Measurements from ENCODE around the gene ERAP2.

The ERAP2 gene

DNA sequence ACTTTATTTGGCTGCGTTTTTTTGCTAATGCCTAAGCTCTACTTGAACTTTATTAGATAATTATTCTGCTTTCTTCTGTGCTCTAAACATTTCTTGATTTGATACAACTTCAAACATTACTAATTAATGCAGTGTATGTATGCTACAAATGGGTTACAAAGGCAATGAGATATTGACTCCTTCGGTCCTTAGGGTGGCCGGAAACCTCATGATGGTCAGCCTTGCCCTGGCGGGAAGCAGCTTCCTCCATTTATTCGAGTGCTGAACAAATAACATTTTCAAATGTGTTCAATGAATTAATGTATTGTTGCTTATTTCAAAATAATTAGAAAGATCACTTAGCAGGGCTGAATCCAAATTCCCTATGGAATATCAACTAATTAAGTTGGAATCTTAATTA, 55.7 kb downstream of the ERAP2 start:
- no peak for DNase-seq

DNA sequence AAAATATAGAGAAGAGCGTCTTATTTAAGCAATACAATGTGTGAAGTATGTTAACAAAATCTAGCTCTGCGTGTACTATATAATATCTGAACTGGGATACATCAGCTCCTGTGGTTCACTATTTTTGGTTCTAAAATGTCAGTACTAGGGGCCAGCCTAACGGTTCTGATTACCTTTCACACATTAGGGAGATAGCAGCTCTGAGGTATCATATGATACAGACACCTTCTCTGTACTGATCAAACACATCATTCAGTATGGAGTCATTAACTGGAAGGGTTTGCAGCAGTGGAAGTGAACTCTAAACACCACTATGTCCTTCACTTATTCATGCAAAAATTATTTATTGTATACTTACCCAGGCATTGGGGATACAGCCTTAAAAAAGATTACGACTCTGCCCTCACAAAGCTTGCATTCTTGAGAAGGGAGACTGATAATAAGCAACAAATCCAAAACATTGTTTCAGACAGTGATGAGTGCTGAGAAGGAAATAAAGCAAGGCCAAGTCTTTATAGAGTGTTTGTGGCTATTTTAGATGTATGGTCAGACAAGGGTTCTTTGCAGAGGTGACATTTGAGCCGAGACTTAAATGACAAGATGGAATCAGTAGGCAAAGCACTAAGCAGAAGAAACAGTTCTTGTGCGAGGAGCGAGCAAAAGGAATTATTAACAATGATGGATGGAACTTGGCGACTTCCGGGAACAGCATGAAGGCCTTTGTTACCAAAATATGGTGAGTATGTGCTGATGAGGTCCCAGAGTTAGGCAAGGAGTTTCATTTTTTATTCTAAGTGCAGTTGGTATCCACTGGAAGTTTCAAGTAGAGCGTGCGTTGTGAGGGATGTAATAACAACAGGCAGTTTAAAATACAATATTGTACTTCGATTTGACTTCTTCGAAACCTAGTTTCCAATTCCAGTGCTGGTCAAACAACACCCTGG, 57.7 kb downstream of the ERAP2 start:
- DNase-seq = peak in 1 of 58 donors; percentile 27

DNA sequence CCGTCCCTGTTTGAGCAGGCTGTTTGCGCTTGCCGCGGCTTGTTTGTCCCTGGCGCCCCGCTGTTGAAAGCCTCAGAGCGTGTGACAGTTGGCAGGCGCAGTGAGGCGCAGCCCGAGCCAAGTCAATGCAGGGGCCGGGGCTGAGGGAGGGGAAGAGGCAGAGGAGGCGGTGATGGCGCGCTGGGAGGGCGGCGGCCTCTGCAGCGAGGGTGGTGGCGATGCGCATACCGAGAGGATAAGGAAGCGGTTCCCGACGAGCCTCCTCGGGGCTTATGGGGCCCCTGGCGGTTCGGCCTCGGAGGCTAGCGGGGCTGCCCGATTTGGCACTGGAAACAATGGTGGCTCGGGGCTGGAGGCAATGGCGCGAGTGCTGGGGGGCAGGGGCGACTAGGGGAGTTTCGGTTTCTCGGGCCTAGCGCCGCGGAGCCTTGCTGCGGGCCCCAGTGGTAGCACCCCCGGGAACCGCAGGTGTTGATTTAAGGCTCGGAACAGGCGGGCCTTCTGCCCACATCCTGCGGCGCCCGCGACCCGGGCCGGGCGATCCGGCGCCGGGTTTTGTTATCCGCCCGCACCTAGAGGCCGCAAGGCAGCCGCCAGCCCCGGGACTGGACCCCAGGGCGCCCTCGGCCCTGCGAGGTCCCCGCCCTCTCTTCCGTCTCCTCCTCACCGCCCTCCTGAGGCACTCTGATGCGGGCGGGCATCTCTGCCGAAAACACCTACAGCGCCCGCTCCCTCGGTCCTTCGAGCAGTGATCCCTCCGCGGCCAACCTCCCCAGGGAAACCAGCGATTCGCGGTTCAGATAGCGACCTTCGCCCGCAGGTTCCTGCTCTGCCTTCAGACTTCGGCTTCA, 58.6 kb downstream of the ERAP2 start:
- peak; percentile 71 to 96 (median 91) for DNase-seq

DNA sequence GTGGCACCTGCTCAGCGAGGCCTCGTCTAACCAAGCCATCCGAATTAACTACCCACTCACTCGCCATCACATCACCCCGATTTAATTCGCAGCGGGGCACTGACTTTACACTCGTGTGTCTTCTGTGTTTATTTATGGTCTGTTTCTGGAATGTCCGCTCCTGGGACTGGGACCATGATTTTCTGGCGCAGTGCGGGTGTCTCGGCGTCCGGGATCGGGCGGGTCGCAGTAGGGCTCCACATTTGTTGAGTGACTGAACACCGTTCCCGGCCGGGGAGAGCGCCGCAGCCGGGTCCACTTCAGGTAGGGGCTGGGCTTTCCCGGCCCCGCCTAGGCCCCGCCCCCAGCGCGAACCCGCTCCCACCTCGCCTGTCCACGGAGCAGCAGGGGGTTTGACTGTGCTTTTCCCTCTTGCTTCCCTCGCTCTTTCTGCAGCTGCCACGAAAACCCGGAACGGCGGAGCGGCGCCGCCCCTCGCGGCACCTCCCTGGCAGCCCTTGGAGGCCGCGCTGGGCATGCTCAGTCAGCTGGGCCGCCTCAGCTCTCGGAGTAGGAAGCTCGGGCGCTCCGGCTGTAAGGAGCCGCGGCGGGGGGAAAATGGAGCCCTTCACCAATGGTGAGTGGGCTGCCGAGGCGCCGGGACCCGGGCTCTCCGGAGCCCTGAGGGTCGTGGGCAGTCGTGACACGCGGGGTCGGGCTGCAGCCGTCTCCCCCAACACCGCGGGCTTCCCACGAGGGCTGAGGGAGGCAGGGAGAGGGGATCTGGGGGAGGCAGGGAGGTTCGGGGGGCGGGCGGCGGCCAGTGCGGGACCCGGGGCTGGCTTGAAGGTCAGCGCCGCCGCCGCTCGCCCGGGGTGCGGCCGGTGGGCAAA, 59.5 kb downstream of the ERAP2 start, which contains the start of gene LNPEP:
TSS of gene LNPEP (plus strand) at position 522 of the 872 bp plus-strand sequence. CDS start at position 598, 76 bp downstream.
- DNase-seq = peak; percentile 56 to 97 (median 95)

DNA sequence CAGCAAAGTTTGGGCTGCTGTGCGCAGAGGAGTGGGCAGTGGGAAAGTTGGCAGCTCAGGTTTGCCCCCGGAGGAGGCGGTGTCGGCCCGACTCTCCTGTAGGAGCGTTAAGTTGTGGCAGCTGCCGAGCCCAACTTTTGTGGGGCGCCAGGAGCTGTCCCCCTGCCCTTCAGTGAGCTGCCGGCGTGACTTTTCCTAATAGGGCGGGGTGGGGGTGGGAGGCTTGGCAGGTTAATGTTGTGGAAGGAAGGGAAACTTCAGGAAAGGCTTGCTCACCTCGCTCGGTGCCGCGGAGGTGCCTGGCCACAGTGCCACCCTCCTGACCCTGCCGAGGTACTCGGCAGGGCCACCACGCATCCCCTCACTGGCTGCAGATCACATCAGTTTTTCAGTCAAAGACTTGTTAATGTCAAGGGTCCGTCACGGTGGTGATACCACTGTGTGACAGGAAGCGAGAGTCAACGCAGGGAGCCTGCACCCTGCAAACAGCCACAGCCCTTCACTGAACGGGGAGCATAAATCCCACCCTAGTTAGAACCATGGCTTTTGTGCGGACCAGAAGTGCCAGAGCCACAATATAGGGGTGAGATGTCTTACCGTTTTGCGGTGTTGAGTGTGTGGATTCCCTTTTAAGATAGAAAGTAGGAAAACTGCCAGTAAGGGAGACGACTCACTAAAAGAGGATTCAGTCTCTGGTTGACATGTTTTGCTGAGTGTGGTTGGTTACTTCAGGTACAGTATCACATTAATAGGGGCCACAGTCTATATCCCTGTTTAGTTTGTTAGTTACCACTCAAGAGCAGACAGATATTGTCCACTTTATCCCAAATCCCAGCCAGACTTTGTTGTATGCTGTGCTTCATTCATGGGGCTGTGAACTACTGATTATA, 60.4 kb downstream of the ERAP2 start:
- peak in 40 of 58 donors; percentile 6 to 74 (median 52) for DNase-seq

DNA sequence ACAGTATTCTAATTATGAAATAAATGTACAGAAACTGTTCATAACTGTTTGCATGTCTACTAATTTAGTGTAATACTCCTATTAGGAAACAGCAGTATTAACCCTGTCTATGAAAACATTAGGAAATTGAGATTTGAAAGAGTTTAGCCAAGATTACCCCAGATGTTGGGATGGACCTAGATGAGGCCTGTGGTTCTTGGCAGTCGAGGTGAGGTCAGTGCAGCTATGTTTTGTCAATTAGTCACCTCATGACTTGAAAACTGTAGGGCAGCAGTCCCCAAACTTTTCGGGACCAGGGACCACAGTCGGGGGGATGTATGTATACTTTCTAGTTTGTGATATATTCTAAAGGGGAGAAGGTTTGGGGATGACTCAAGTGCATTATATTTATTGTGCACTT, 64.3 kb downstream of the ERAP2 start:
- no peak for DNase-seq

DNA sequence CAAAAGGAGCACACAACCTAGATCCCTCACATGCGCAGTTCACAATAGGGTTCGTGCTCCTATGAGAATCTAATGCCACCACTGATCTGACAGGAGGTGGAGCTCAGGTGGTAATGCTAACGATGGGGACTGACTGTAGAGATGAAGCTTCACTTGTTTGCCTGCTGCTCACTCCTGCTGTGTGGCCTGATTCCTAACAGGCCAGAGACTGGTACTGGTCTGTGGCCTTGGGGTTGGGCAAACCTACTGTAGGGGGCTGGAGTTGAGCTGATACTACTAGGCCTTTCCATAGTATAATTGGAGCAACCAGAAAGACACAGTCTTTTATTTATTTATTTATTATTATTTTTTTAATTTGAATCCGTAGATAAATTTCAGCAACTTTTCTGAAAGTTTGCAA, 64.8 kb downstream of the ERAP2 start:
- DNase-seq = no peak

DNA sequence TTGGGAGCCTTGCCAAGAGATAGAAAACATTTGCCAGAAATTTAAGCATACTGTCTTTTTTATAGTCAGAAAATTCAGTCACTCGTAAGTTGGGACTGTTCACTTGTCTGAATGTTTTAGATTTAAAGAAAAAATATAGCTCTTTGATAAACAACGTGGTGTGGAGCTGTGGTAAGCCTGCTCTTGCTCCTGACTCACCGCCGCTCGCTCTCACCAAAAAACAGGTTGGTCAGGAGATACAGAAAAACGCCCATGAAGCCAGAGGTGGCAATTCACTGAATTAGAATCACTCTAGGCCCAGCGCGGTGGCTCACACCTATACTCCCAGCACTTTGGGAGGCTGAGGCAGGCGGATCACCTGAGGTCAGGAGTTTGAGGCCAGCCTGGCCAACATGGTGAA, 65.8 kb downstream of the ERAP2 start:
- DNase-seq = no peak

DNA sequence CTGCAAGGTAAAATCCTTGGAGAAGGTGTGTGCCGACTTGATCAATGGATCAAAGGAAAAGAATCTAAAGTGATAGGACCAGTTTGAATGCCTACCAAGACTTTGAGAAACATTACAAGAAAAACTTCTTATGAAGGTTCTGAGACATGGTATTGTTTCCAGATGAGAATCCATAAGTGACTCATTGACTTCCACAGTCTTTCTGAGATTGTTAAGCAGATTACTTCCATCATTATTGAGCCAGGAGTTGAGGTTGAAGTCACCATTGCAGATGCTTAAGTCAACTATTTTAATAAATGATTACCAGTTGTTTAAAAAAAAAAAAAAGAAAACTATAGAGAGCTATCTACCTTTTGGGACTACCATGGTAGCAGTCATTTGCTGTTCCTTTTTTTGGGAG, 66.6 kb downstream of the ERAP2 start:
- no peak for DNase-seq

DNA sequence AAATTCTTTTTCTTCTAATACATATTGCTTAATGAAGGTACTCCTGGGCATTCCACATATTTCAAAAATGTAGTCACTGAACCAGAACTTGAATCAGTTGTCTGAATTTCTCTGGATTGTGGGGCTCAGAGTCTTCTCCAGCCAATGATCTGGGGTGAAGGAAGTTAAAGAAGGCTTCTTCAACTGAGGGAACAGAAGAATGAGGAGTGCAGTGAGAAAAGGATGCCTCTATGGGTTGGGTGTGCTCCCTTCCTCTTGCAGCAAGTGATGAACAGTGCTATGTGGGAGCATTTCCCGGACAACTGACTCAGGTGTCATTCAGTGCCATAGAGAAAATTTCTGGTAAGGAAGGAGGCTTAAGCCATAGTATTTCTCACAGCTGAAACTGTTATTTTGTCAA, 67.5 kb downstream of the ERAP2 start:
- DNase-seq = no peak

DNA sequence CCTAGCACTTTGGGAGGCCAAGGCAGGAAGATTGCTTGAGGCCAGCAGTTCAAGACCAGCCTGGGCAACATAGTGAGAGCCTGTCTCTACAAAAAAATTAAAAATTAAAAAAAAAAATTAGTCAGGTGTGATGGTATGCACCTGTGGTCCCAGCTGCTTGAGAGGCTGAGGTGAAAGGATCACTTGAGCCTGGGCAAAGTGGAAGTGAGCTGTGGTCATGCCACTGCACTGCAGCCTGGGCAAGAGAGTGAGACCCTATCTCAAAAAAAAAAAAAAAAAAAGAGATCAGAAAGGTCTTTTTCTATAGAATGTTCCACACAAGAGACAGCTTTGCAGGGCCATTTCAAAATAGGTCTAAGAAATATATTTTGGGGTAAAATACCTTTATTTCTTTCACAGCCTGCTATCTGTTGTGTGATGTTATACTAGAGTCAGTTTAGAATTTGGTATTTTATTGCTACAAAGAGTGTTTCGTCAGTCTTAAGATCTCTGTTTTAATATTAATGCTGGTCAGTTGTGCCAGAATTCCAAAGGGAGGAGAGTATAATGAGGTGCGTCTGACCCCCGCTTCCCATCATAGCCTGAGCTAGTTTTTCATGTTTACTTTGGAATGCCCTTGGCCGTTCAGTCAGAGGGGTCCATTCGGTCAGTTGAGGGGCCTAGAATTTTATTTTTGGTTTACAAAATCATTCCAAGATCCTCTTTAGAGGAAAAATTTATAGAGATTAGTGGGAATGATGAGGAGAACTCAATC, 69.0 kb downstream of the ERAP2 start:
- no peak for DNase-seq

DNA sequence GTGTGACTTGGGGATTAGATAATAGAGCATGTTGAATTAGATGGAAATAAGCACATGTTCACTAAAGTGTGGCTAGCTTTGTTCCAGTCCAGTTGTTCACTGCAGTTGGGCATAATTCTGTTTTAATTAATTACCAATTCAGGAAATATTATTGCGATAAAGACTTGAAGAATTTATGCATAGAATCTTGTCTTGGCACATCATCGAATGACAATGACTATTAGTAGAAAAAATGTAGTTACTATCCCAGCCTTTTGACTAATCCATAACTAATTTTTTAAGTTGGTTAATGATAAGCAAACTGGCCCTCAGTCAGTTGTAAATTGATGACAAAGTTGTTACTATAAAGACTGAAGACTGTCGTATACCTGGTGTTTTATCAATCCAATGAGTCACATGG, 70.1 kb downstream of the ERAP2 start:
- DNase-seq = no peak

DNA sequence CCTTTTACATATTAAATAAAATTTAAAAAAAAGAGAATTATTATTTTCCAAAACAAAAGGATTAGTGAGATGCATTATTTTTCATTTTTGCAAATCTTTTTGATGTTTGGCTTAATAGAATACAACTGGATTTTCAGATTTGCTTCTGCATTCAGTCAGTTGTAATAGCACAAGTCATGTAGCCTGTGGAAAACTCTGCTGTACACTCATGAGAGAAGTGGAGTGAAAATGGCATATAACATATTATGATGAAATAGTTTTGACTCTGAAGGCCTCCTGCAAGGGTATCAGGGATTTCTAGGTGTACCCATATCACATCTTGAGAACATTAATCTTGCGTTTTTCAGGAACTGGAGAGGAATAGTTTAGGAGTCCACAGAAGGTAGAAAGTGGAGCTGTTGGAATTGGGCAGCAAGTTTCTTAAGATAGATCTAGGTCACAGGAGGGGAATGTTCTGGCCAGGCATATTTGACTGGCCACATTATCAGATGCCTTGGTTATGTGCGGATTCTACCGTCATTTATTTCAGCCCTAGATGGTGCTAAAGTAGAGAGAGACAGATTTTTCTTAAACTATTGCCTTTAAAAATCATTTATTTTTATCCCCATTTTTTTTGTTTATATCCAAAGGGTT, 75.9 kb downstream of the ERAP2 start:
- DNase-seq = no peak

DNA sequence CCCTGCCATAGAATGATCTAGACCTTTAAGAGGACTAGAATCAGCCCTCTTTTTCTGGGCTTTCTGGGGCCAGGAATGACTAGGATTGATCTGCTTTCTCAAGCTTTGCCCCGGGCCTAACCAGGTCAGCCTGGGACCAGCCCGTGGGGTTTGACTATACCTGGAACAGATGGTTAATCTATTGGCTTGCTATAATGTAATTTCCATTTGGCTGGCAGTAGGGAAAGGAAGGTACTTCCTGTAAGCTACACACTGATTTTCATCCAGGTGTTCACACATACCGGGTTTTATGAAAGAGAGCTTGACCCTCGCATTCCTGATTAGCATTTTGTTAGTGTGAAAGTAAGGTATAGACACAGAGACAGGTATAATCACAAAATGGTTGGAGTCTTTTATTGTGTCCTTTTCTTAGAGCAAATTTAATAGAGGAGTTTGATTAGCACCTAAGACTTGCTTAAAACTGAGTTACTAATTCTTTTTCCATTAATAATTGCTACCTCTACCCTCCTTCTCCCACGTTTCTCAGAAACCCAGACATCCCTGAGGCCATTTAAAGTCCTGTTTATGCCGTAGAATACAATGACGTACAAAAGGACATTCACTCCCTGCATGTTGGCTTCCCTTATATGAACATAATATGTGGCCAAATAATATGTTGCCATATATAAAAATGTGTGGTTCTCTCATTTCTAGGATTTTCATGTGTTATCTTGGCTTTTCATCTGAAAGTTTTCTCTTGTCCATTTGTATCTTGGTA, 76.9 kb downstream of the ERAP2 start:
- no peak for DNase-seq

DNA sequence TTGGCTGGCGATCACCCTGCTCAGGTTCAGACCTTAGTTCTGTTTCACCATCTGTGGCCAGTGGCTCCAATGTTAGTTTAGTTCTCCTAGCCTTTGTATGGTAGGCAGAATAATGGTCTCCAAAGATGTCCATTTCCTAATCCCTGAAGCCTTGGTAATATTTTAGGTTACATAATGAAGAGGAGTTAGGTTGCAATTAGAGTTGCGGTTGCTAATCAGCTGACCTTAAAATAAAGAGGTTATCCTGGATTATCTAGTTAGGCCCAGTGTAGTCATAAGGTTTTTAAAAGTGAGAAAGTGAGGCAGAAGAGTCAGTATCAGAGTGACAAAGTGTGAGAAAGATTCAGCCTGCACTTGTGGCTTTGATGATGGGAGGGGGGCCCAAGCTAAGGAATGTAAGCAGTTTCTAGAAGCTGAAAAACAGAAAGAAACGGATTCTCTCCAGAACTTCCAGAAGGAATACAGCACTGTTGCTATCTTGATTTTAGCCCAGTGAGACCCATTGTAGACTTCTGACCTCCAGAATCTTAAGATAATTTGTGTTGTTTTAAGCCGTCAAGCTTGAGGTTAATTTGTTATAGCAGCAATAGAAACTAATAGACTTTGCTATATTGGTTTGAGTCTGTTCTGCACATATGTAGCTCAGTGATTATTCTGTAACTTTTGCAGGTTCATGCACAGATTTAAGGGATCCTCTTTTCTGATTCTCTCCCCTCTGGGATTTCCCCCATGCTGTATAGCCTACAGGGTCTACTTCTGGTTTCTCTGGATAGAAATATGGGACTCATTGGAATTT, 81.2 kb downstream of the ERAP2 start:
- no peak for DNase-seq

DNA sequence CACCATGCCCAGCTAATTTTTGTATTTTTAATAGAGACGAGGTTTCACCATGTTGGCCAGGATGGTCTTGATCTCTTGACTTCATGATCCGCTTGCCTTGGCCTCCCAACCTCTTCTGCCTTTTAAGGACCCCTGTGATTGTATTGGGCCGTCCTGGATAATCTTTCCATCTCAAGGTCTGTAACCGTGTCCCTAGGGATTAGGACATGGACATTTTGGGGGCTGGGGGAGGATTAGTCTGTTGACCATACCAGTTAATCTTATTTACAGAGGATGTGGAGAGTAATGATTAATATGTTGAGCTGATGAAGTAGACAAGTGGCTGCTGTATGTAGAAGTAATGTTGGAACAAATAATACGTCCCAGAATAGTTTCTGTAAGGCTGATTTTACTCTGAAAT, 82.7 kb downstream of the ERAP2 start:
- no peak for DNase-seq

DNA sequence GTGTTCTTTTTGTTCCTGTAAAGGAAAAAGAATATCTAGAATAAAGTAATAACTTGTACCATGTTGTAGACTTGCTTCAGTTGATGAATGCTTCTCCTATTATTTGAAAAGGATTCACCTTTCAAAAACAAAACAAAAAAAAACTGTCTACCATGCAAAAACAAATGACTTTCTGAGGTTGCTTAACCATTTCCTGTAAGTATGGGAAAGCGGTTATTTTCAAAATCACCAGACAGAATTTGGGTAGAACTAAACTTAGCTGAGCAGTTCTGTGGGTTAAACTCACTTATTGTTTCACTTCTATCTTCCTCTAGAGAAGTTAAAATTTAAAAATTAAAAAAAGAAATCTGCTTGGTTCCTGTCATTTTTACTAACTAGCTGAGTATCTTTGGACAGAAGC, 84.8 kb downstream of the ERAP2 start:
- DNase-seq = no peak

Measured in anterior cingulate cortex (tissue), 58 donors.